ENCODE data around the gene TACR2. TPM values are rescaled to one million over a fixed set of nuclear protein-coding genes. Genes with fewer than 3 reads are reported as not detected.

The TACR2 gene
- total RNA-seq, 6 experiments from 2014 or later = not detected

- Mint-ChIP-seq H3K27me3 (ENCODE audit: insufficient read depth) (peaks cover 15% of the 10 kb centered on the region), H3K4me1 (ENCODE audit: low read depth) (peaks cover 41% of the 10 kb centered on the region), H3K27ac (peak overlapping the region; percentile 82), H3K4me3 (no peak overlapping the region), H3K36me3 (ENCODE audit: low read depth) (peaks cover 40% of the 10 kb centered on the region), H3K9me3 (no peaks in the 10 kb centered on the region)
- peak; percentile 72 for DNase-seq
- no peak for TF ChIP-seq CTCF (IDR thresholded peaks at IDR 0.05)
These were observed 13.2 kb downstream of the TACR2 start for GRCh38 chr10:69403519-69403918.

GRCh38 chr10:69403066-69403465 lies 13.7 kb downstream of the TACR2 start:
- DNase-seq = no peak
- peaks cover 42% of the 10 kb centered on the region for H3K36me3 Mint-ChIP-seq (ENCODE audit: low read depth)
- TF ChIP-seq CTCF (IDR thresholded peaks at IDR 0.05) = no peak
- peaks cover 36% of the 10 kb centered on the region for H3K4me1 Mint-ChIP-seq (ENCODE audit: low read depth)
- peaks cover 12% of the 10 kb centered on the region for H3K27me3 Mint-ChIP-seq (ENCODE audit: insufficient read depth)
- H3K4me3 Mint-ChIP-seq = no peak overlapping the region
- H3K9me3 Mint-ChIP-seq = no peaks in the 10 kb centered on the region
- H3K27ac Mint-ChIP-seq = peak overlapping the region; percentile 82

GRCh38 chr10:69402386-69402785 lies 14.3 kb downstream of the TACR2 start:
- H3K27me3 Mint-ChIP-seq (ENCODE audit: insufficient read depth) = peaks cover 12% of the 10 kb centered on the region
- H3K36me3 Mint-ChIP-seq (ENCODE audit: low read depth) = peaks cover 42% of the 10 kb centered on the region
- no peaks in the 10 kb centered on the region for H3K9me3 Mint-ChIP-seq
- no peak for TF ChIP-seq CTCF (IDR thresholded peaks at IDR 0.05)
- H3K4me1 Mint-ChIP-seq (ENCODE audit: low read depth) = peaks cover 32% of the 10 kb centered on the region
- 0 out of 2 replicates have a peak overlapping the region, but pooled peaks have one; percentile 82 for H3K27ac Mint-ChIP-seq
- no peak overlapping the region for H3K4me3 Mint-ChIP-seq
- no peak for DNase-seq

- DNase-seq = no peak
- H3K27me3 Mint-ChIP-seq (ENCODE audit: insufficient read depth) = peaks cover 10% of the 10 kb centered on the region
- H3K36me3 Mint-ChIP-seq (ENCODE audit: low read depth) = peaks cover 42% of the 10 kb centered on the region
- no peak overlapping the region for H3K4me3 Mint-ChIP-seq
- no peak overlapping the region for H3K27ac Mint-ChIP-seq
- no peaks in the 10 kb centered on the region for H3K9me3 Mint-ChIP-seq
- TF ChIP-seq CTCF (IDR thresholded peaks at IDR 0.05) = no peak
- H3K4me1 Mint-ChIP-seq (ENCODE audit: low read depth) = peaks cover 32% of the 10 kb centered on the region
These were observed 15.3 kb downstream of the TACR2 start for GRCh38 chr10:69401416-69401815.

- Mint-ChIP-seq H3K9me3 (no peaks in the 10 kb centered on the region), H3K27me3 (ENCODE audit: insufficient read depth) (peaks cover 7% of the 10 kb centered on the region; the same call in 1 of the 2 replicates), H3K4me1 (ENCODE audit: low read depth) (peaks cover 32% of the 10 kb centered on the region), H3K27ac (no peak overlapping the region), H3K4me3 (no peak overlapping the region), H3K36me3 (ENCODE audit: low read depth) (peaks cover 42% of the 10 kb centered on the region)
- no peak for DNase-seq
- no peak for TF ChIP-seq CTCF (IDR thresholded peaks at IDR 0.05)
These were observed 15.8 kb downstream of the TACR2 start for GRCh38 chr10:69400936-69401335.

- TF ChIP-seq CTCF (IDR thresholded peaks at IDR 0.05) = no peak
- Mint-ChIP-seq H3K4me1 (ENCODE audit: low read depth) (peaks cover 24% of the 10 kb centered on the region), H3K9me3 (no peaks in the 10 kb centered on the region), H3K27ac (no peak overlapping the region), H3K4me3 (no peak overlapping the region), H3K27me3 (ENCODE audit: insufficient read depth) (peaks cover 10% of the 10 kb centered on the region; the same call in 1 of the 2 replicates), H3K36me3 (ENCODE audit: low read depth) (peaks cover 41% of the 10 kb centered on the region)
- no peak for DNase-seq
These were observed 18.3 kb downstream of the TACR2 start for GRCh38 chr10:69398466-69398865.
